Measurements from ENCODE around the gene ADARB2.
A peak's percentile ranks its signal among the peaks of the same experiment; 100 is the strongest.
"Not testable (repeated sequence)": the region's sequence is repeated elsewhere in the genome, so short reads cannot be mapped to it uniquely, and the experiment has no call there.

The ADARB2 gene

GRCh38 chr10:1426786-1427185 is 310.5 kb downstream of the ADARB2 start:
- TF ChIP-seq ZNF274 (IDR thresholded peaks at IDR 0.05; ENCODE audit: low read depth, low read length): no peak
- no peak overlapping the region for H3K4me3 ChIP-seq (ENCODE audit: low read length)

DNA sequence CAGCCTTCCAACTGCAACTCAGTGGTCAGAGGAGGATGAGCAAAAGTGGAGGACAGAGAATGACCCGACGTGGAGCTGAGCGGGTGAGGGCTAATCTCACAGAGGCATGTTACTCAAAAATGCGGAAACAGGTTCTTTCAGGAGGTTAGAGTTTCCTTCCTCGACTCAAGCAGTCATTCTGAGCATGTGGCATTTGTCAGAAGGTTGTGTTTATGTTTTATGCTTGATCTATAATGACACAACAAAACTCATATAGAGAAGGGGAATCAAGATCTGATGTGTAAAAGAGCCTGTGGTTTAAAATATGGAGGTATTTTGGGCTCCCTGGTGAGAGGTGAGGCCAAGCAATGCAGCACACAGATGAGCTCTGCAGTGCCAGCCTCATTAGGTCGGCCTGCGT is 311.4 kb downstream of the ADARB2 start:
- no peak for TF ChIP-seq ZNF274 (IDR thresholded peaks at IDR 0.05; ENCODE audit: low read depth, low read length)
- no peak overlapping the region for H3K4me3 ChIP-seq (ENCODE audit: low read length)

- no peak overlapping the region for H3K4me3 ChIP-seq (ENCODE audit: low read length)
- TF ChIP-seq ZNF274 (IDR thresholded peaks at IDR 0.05; ENCODE audit: low read depth, low read length): no peak
These were observed 312.7 kb downstream of the ADARB2 start for GRCh38 chr10:1424648-1425047.

DNA sequence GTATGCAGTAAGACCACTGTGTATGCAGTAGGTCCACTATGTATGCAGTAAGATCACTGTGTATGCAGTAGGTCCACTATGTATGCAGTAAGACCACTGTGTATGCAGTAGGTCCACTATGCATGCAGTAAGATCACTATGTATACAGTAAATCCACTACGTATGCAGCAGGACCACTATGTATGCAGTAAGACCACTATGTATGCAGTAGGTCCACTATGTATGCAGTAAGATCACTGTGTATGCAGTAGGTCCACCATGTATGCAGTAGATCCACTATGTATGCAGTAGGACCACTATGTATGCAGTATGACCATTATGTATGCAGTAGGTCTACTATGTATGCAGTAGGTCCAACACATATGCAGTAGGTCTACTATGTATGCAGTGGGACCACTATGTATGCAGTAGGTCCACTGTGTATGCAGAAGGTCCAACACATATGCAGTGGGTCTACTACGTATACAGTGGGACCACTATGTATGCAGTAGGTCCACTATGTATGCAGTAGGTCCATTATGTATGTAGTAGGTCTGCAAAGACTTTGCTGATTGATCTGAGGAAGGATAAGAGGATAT is 313.6 kb downstream of the ADARB2 start:
- no peak overlapping the region for H3K4me3 ChIP-seq (ENCODE audit: low read length)
- no peak for TF ChIP-seq ZNF274 (IDR thresholded peaks at IDR 0.05; ENCODE audit: low read depth, low read length)

DNA sequence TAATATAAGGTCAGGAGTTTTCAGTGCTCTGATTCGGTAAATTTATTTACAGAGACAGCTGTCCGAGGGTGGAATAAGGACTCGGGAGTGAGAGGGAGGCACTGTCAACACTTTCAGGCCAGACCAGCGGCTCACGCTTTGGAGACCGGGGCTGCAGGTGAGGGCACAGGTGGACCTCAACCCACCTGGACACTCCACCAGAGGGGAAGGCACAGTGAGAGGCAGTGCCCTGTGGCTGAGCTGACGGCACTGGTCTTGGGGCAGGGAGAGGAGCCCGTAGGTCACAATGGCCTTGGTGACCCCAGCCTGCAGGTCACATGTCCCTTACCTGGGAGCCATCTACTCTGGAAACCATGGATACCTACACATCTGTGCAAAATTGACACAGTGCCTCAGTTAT is 315.1 kb downstream of the ADARB2 start:
- TF ChIP-seq ZNF274 (IDR thresholded peaks at IDR 0.05; ENCODE audit: low read depth, low read length): no peak
- H3K4me3 ChIP-seq (ENCODE audit: low read length): no peak overlapping the region

GRCh38 chr10:1420661-1421362 is 316.5 kb downstream of the ADARB2 start:
- H3K4me3 ChIP-seq (ENCODE audit: low read length): peak overlapping the region; percentile 39; the same call in 1 of the 2 replicates
- TF ChIP-seq ZNF274 (IDR thresholded peaks at IDR 0.05; ENCODE audit: low read depth, low read length): no peak

- peak overlapping the region; percentile 39; the same call in 1 of the 2 replicates for H3K4me3 ChIP-seq (ENCODE audit: low read length)
- no peak for TF ChIP-seq ZNF274 (IDR thresholded peaks at IDR 0.05; ENCODE audit: low read depth, low read length)
These were observed 317.3 kb downstream of the ADARB2 start for GRCh38 chr10:1419796-1420610.

GRCh38 chr10:1418031-1418550 is 319.2 kb downstream of the ADARB2 start:
- no peak overlapping the region for H3K4me3 ChIP-seq (ENCODE audit: low read length)
- no peak for TF ChIP-seq ZNF274 (IDR thresholded peaks at IDR 0.05; ENCODE audit: low read depth, low read length)

DNA sequence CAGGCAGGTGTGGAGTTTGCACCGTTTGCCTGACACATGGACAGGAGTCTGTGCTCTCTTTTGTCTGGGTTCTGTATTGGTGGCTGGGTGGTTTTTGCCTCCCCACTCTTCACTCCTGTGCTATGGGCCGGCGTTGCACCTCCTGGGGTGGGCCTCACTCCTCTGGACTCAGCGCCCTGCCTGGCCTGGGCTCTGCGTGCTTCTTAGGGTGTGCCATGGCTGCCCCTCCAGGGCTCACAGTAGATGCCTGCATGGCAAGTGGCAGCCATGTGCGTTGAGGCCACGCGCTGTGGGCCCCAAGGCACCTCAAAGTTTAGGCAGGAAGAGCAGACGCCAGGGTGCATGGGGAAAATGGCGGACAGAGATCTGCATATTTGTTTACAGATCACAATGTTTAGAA is 319.8 kb downstream of the ADARB2 start:
- no peak overlapping the region for H3K4me3 ChIP-seq (ENCODE audit: low read length)
- TF ChIP-seq ZNF274 (IDR thresholded peaks at IDR 0.05; ENCODE audit: low read depth, low read length): no peak

DNA sequence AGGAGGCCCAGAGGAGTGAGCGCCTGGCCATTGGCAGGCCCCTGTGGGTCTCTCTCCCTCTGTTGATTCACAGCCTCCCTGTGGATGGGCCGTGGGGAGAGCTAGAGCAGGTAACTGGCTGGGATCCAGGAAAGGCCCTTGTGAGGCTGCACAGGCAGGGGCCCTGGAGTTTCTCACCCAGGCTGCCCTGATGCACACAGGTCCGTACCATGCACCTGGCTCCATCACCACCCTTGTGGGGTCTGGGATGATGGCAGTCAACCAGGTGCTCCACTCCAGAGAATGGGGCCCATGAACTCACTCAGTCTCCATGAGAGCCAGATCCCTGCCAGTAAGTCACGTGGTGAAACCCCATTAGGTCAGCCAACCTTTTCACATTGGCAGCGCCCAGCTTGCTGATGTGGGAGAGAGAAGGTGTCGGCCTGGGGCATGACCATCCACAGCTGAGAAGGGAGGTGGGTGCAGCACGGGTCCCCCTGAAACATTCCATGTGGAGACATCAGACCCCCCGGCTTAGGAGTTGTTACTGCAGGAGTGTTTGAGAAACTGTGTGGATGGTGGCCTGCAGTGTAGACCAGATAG is 320.8 kb downstream of the ADARB2 start:
- no peak for TF ChIP-seq ZNF274 (IDR thresholded peaks at IDR 0.05; ENCODE audit: low read depth, low read length)
- H3K4me3 ChIP-seq (ENCODE audit: low read length): no peak overlapping the region

DNA sequence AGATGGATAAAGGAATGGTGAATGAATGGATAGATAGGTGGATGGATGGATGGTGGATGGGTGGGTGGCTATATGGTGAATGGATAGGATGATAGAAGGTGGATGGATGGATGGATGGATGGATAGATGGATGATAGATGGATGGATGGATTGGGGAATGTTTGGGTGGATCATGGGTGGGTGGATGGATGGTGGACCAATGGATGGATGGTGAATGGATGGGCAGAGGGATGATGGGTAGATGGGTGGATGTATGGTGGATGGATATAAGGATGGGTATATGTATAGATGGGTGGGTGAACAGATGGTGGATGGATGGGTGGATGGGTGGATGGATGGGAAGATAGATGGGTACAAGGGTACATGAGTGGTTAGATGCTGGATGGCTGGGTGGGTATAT is 322.4 kb downstream of the ADARB2 start:
- H3K4me3 ChIP-seq (ENCODE audit: low read length): no peak overlapping the region
- TF ChIP-seq ZNF274 (IDR thresholded peaks at IDR 0.05; ENCODE audit: low read depth, low read length): no peak

GRCh38 chr10:1414346-1414745 is 323.0 kb downstream of the ADARB2 start:
- H3K4me3 ChIP-seq (ENCODE audit: low read length): not testable (repeated sequence)

GRCh38 chr10:1413823-1414222 is 323.5 kb downstream of the ADARB2 start:
- TF ChIP-seq ZNF274 (IDR thresholded peaks at IDR 0.05; ENCODE audit: low read depth, low read length): no peak
- H3K4me3 ChIP-seq (ENCODE audit: low read length): no peak overlapping the region

DNA sequence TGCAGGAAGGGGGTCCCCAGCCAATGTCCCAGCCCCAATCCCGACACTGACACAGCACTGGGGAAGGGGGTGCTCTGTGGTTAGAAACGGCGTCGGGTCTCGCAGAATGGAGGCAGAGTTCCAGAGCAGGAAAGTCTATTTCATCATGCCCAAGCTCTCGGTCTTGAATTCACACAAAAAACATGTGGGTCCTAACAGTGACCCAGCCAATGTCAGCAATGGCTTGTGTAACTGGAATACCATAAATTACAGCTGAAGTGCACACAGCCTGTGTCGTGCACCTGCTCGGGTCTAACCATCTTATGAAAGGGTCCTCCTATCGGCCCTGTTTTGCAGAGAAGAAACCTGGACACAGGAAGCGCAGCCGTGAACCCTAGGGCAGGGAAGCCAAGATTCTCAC is 324.1 kb downstream of the ADARB2 start:
- no peak for TF ChIP-seq ZNF274 (IDR thresholded peaks at IDR 0.05; ENCODE audit: low read depth, low read length)

More for the DNA sequence above, 324.1 kb downstream of the ADARB2 start:
- no peak overlapping the region for H3K4me3 ChIP-seq (ENCODE audit: low read length)
